GM21367 (cell line): ENCODE data around the gene VAT1.

ENCODE experiments used
- ATAC-seq: cut with Tn5 transposase; IDR thresholded peaks from one replicate; pipeline ENCODE4 v1.9.1; 2021; ENCODE audit not compliant: unreplicated experiment

Gene VAT1

GRCh38 chr17:43027091-43028032, 5.2 kb upstream of the VAT1 start:
- no peak for ATAC-seq

- no peak for ATAC-seq
These were observed 4.4 kb upstream of the VAT1 start for GRCh38 chr17:43026595-43026994.

- ATAC-seq, result no peak
These were observed 3.8 kb upstream of the VAT1 start for GRCh38 chr17:43025766-43026537.

- no peak for ATAC-seq
These were observed 3.1 kb upstream of the VAT1 start for GRCh38 chr17:43025290-43025657.

GRCh38 chr17:43024407-43025289, 2.5 kb upstream of the VAT1 start, which contains the start of gene RND2:
RND2 (plus strand) TSS chr17:43025231; CDS start chr17:43025348, 117 bp downstream.
- ATAC-seq, result no peak

- no peak for ATAC-seq
These were observed 1.1 kb downstream of the VAT1 start for GRCh38 chr17:43020789-43021740.

- no peak for ATAC-seq
These were observed 2.1 kb downstream of the VAT1 start for GRCh38 chr17:43020030-43020621.

GRCh38 chr17:43019418-43019817, 2.8 kb downstream of the VAT1 start:
- no peak for ATAC-seq

- ATAC-seq, result no peak
These were observed 3.3 kb downstream of the VAT1 start for GRCh38 chr17:43018932-43019331.

- no peak for ATAC-seq
These were observed 4.0 kb downstream of the VAT1 start for GRCh38 chr17:43018008-43018853.

GRCh38 chr17:43016216-43016615, 6.0 kb downstream of the VAT1 start:
- ATAC-seq, result no peak

GRCh38 chr17:43015579-43015978, 6.6 kb downstream of the VAT1 start:
- no peak for ATAC-seq

GRCh38 chr17:43014649-43015542, 7.3 kb downstream of the VAT1 start:
- ATAC-seq, result no peak

GRCh38 chr17:43014020-43014648, 8.1 kb downstream of the VAT1 start:
- no peak for ATAC-seq

GRCh38 chr17:43013296-43013695, 8.9 kb downstream of the VAT1 start:
- no peak for ATAC-seq

- no peak for ATAC-seq
These were observed 10.3 kb downstream of the VAT1 start for GRCh38 chr17:43011728-43012472.
